ENCODE data around the gene TTC3. TPM values are rescaled to one million over a fixed set of nuclear protein-coding genes. Genes with fewer than 3 reads are reported as not detected.

Gene TTC3
- total RNA-seq, 1 experiment from 2014 or later: 71.5 TPM

DNA sequence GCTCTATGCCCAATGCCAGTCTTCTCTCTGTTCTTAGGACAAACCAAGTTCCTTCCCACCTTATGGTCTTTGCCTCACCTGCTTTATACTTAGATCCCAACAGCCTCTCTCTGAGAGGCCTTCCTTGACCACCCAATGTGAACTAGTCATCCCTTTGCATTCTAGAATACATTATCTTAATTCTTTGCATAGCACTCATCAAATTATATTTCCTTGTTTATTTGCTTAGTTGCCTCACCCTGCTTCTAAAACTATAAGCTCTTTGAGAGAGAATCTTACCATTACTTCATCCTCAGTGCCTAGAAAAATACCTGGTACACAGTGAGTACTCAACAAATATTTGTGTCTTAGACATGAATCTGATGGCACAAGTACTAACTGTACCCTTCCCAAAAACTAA lies 8.2 kb upstream of the TTC3 start (continued):
- TF ChIP-seq EZH2 (IDR thresholded peaks at IDR 0.05): no peak

- BruUV-seq (replicated peaks): no TSS peak
These were observed 7.4 kb upstream of the TTC3 start for GRCh38 chr21:37065561-37066177.

More at GRCh38 chr21:37065561-37066177, 7.4 kb upstream of the TTC3 start:
- ChIA-PET CTCF (no interaction called here), RAD21 (ENCODE audit: low non-redundant PET in 1 of 2, low total read pairs in 2 of 2, uncharacterized antibody in 2 of 2, unreplicated experiment in 2 of 2) (no interaction called here), POLR2A (no interaction called here)
- H3K9ac ChIP-seq (ENCODE audit: low read length): no peak overlapping the region
- H3K36me3 ChIP-seq (ENCODE audit: control insufficient read depth in 1 of 2, insufficient read depth in 2 of 2, low read length in 2 of 2): no peaks in the 10 kb centered on the region
- H3K9me2 ChIP-seq (ENCODE audit: insufficient read depth): no peaks in the 10 kb centered on the region
- no peaks in the 10 kb centered on the region for H4K20me1 ChIP-seq (ENCODE audit: insufficient read depth)
- H3K27ac ChIP-seq (ENCODE audit: low read depth, low read length): no peak overlapping the region
- no peaks in the 10 kb centered on the region for H3K79me2 ChIP-seq (ENCODE audit: insufficient read depth, low read length)
- no peak for ATAC-seq
- no peak overlapping the region for H3K4me2 ChIP-seq (ENCODE audit: low read length)
- no peak for DNase-seq (ENCODE audit: low read depth, low spot score)
- intact Hi-C loops (cut with micrococcal nuclease): no loop called here
- no peak overlapping the region for H3K4me3 ChIP-seq (replicated peaks in 1 of 2; ENCODE audit: low read depth in 1 of 2, low read length in 2 of 2)
- no peaks in the 10 kb centered on the region for H3K9me3 ChIP-seq (ENCODE audit: control insufficient read depth in 1 of 2, insufficient read depth in 1 of 2, low read depth in 1 of 2, low read length in 2 of 2)
- H2AFZ ChIP-seq (ENCODE audit: low read depth, low read length, poor library complexity, severe bottlenecking): no peak overlapping the region
- no peaks in the 10 kb centered on the region for H3K27me3 ChIP-seq (ENCODE audit: insufficient read depth, low read length)
- H3K4me1 ChIP-seq (ENCODE audit: control insufficient read depth in 1 of 2, insufficient read depth in 2 of 2, low read length in 2 of 2): peaks cover 4 to 7% of the 10 kb centered on the region in 2 experiments
- TF ChIP-seq EZH2phosphoT487 (IDR thresholded peaks at IDR 0.05; ENCODE audit: borderline replicate concordance): no peak
- no peak for TF ChIP-seq REST (IDR thresholded peaks at IDR 0.05; ENCODE audit: low read depth)
- no peak for TF ChIP-seq ZBTB33 (IDR thresholded peaks at IDR 0.05; ENCODE audit: extremely low read depth, insufficient replicate concordance, low read length)
- no peak for TF ChIP-seq RAD21 (IDR thresholded peaks at IDR 0.05; ENCODE audit: low read depth)
- no peak for TF ChIP-seq ATF3 (IDR thresholded peaks at IDR 0.05)
- TF ChIP-seq POLR2A (IDR thresholded peaks at IDR 0.05; ENCODE audit: borderline replicate concordance, extremely low read depth, insufficient read depth, insufficient read length): no peak
- no peak for TF ChIP-seq EZH2 (IDR thresholded peaks at IDR 0.05)
- TF ChIP-seq ZFX (IDR thresholded peaks at IDR 0.05): no peak
- TF ChIP-seq JUND (IDR thresholded peaks at IDR 0.05): no peak
- TF ChIP-seq SIN3A (IDR thresholded peaks at IDR 0.05; ENCODE audit: low read depth): no peak
- TF ChIP-seq ELF1 (IDR thresholded peaks at IDR 0.05; ENCODE audit: borderline replicate concordance, low read depth): no peak
- no peak for TF ChIP-seq CBX3 (IDR thresholded peaks at IDR 0.05; ENCODE audit: low read depth)
- TF ChIP-seq CTCF (IDR thresholded peaks at IDR 0.05 in 2 of 3, conservative IDR thresholded peaks at IDR 0.05 in 1 of 3; ENCODE audit: borderline replicate concordance in 1 of 3, insufficient read depth in 1 of 3, low read depth in 2 of 3, low read length in 2 of 3): no peak
- no peak for TF ChIP-seq FOSL1 (IDR thresholded peaks at IDR 0.05; ENCODE audit: low read depth)
- no peak for TF ChIP-seq CEBPB (IDR thresholded peaks at IDR 0.05; ENCODE audit: low read depth)
- no peak for TF ChIP-seq ZNF274 (IDR thresholded peaks at IDR 0.05; ENCODE audit: low read depth, low read length)
- TF ChIP-seq YY1 (IDR thresholded peaks at IDR 0.05; ENCODE audit: extremely low read depth, insufficient replicate concordance, low read depth, low read length): no peak

All from HCT116 (cell line).